DMS153 (cell line): Measurements from ENCODE around the gene SLC29A3.

Experiments
- DNase-seq: peaks from one replicate; lab custom pipeline; 2025; lab: John Stamatoyannopoulos, UW

SLC29A3 gene

DNA sequence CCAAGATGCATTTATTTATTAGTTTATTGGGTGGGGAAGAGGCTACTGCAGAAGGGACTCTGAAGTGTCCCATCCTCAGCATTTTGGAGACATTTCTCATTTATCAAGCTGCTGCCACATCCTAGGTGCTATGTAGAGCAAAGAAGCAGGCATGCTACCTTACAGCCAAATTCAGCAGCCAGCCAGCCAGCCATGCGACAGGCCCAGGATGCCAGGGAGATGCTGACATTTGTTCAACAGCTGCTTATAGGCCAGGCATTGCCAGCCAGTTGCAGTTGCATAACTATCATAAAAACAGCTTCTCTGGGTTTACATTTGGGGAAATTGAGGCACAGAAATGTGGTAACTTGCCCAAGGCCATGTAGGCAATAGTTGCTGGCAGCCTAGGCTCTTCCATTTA lies 2.3 kb downstream of the SLC29A3 start:
- DNase-seq: no peak

DNA sequence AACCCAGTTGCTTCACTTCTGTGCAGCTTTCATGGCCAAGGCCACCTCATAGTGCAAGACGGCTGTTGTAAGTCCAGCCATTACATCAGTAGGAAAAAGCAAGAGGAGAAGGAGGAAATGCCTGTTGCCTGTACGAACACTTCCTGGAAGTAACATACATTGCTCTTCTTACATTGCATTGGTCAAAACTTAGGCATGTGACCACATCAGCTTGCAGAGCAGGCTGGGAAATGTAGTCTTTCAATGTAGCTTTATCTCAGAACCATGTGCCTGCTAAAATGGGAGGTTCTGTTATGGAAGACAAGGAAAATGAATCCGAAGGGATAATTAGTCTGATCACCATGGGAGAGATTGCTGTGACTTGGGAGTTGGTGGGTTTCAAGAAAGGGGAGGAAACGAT lies 4.3 kb downstream of the SLC29A3 start:
- no peak for DNase-seq

DNA sequence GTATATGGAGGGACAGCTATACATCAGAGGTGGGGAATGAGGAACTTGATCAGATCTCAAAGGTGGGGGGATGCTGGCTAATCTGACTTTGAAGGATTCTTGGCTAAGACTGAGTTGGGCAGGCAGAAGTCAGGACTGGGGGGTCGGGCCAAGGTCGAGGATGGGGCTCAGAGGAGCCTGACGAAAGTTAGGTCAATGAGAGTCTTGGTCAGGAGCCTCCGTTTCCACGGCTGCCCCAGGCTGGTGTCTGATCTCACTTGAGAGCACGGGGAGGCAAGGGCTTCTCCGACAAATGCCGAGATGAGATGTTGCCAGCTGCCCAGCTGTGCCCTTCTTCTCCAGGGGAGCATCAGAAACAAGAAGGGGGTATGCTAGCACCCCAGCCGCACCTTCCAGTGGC lies 5.7 kb downstream of the SLC29A3 start:
- no peak for DNase-seq

DNA sequence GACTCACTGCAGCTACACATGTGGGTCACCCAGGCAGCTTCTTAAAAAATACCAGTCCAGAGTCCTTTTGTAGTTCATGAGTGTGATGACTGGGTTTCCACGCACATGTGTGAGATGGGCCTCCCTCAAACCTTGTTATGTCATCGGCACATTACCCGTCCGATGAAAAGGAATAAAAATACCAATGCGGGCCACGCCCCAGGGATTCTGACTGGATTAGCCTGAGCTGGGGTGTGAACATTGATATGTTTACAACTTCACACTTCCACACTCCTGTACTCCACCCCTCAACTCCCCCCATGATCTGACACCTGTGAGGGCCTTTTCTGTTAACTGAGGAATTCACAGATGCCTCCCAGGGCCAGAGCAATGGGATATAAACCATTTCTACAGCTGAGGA lies 6.2 kb downstream of the SLC29A3 start:
- DNase-seq: no peak

DNA sequence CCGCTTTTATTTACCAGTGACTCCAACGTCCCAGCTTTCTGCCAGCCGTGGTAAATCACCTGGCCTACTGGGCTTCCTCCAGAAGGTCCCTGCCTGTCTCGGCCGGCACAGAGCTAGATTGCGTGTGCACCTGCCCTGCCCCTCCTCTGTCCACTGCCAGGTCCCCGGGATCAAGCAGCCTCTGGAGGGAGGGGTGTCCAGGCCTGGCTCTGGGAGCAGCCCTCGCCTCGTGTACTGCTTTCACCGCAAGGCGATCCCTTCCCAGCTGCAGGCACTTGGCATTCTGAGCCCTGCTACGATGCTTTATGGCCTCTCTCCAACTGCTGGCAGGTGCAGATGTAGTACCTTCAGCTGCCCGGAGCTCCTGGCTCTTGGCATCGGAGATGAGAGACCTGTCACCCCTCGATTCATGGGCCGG lies 7.4 kb downstream of the SLC29A3 start:
- DNase-seq: peak; percentile 92

DNA sequence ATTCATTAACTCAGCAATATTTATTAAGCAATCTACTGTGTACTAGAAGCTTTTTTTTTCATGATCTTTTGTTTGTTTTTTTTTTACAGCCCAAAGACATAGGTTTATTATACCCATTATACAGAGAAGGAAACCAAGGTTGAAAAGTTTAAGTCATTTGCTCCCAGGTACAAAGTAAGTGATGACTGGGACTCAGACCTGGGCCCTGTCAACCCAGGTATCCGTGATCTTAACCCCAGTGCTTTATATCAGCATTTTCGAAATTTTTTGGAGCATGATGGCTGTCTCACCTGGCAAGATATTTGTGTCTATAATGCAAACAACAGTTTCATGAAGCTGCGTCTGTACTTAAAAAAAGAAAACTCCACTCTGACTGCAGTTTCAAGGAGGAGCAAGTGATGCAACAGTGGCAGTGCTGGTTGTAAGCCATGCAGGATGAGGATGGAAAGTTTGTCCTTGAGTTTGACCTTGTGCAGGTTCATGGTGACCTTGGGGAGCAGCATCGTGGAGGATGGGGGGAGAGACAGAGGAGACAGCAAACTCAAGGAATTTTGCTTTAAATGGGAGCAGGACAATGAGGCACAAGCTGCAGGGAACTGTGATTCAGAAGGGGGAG lies 11.8 kb downstream of the SLC29A3 start:
- no peak for DNase-seq

DNA sequence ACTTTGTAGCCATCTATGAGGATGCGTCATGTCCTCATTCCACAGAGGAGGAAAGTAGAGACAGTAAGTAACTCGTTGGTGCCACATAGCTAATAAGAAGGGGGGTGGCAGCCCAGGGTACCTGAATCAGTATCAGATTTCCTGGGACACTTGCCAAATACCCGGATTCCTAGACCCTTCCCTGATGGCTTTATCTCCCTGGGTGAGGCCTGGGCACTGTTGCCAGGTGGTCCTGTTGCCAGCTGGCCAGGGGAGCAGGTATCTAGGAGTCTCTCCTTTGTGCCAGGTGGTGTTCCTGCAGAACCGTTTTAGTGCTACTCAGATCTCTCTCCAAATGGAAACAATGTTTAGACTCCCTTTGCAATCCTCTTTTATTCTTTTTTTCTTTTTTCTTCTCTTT lies 12.7 kb downstream of the SLC29A3 start:
- DNase-seq: no peak

DNA sequence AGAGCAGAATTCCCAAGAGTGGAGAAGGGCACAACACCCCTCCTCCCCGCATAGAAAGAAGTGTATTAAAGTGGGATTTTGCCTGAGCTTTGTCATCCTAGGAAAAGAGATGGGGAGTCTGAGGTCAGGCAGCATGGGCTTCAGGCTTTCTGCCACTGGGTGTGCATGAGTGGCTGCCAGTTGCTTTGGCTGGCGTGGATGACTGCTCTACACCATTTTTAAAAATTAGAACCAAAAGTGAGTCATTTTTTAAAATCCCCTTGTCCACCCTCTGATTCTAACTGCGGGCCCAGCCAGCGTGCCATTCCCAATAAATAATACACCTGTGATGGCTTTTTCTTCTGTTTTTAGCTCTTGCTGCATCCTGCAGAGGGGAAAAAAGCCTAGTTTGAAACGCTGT lies 13.4 kb downstream of the SLC29A3 start:
- no peak for DNase-seq

DNA sequence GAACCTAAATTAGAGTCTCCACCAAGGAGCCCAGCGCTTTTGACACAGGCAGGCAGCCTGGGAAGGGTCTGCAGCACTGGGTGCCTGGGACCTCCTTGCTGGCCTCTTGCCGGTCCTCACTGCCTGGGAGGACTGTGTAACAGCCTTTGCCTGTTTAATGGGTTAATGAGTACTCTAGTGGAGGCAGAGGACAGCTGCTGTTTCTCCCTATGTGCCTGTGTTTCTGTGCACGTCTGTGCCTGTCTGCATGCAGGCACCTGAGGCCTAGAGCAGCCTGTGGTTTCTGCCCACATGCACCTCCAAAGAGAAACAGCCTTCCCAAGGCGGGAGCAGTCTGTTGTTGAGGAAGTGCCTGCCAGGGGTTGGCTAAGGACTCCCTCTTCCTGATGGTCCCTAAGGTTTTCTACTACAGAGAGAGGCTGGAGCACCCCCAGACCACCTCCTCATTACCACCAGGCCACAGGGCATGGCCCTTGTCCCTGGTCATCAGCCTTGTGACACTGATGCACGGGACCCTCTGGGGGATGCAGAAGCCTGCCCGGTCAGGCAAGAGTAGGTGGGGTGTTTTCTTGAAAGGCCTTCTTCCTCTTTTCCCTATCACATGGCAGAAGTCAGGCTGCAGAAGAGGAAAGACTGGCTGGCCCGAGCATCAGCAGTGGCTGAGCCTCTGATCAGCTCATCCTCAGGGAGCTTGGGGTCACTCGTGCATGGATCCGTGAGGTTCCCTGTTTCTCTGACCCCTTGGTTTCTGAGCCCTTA lies 14.2 kb downstream of the SLC29A3 start:
- DNase-seq: peak; percentile 72

DNA sequence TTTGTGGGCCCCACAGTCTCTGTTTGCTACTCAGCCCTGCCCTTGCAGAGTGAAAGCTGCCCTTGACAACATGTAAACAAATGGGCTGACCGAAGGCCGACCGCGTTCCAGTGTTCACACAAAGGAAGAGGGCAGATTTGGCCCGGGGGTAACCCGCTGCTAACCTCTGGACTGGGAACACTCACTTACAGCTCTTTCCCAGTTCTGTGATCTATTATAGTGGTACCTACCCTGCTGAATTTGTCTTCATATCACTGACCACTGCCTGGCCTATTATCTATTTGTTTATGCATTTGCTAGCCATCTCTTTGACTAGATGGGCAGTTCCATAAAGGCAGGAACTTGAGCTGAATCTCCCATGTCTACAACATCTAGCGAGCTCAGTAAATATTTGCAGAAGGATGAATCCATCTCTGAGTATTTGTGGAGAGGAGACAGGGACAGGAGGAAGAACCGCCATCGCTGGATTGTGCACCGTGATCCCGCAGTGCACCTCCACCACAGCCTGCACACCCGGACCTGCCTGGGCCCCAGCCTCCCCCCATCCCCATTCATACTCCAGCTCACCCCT lies 15.2 kb downstream of the SLC29A3 start:
- no peak for DNase-seq

DNA sequence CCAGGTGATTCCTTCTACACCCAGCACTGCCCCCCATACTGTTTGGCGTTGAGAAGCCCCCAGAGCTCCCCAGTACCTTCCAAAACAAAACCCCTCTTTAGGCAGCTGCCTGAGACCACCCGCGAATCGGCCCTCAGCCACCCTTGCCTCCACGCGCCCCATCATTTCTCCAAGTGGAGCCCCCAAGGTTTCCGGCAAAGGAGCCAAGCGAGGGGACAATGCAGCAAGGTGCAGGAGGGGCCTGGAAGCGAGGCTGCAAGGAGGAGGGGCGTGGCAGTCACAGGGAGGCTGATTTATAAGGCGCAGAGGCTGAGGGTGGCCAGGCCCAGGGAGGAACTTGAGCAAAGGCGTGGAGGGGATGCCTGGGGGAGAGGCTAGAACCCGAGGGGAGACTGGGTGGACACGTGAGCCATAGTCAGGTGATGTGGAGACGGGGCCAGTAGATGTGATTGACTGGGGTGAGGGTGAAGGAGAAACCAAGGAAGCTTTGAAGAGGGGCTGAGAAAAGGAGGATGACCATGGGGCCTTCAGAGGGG lies 16.2 kb downstream of the SLC29A3 start:
- DNase-seq: no peak

DNA sequence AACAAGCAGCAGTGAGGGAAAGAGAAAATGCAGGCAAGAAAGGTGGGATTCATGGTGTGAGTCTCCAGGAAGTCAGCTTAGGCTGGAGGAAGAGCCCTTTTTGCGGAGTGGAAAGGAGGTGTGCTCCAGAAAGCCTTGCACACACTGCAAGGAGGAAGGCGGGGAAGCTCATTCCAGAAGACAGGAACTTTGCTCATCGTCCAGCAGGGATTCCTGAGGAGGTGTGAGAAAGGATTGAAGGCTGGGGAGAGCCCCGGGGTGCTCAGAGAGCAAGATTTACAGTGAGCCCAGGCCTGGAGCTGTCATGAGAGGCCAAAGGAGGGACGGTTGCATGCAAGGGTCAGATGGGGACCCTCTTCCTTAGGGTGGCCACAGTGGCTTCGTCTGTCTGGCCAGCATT lies 17.6 kb downstream of the SLC29A3 start:
- no peak for DNase-seq

DNA sequence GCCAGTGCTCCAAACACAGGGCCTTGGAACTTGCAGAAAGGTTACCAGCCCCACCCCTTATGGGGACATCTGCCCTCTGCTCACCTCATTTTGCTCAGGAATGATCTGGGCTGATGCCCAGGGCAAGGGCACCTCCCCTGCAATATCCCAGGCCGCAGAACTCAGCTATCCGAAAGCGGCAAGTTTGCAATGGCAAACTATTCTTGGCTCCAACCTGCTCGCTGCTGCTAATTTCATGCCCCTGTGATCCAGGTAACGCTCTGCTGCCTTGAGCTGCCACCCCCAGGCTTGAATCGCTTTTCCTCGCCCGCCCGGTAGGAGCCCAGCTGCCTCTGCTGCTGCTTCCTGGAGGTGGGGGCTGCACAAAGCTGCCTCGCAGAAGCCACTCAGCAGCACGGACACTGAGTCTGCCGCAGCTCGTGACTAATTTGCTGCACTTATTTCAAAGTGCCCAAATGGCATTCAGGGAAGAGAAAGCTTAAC lies 18.2 kb downstream of the SLC29A3 start:
- no peak for DNase-seq

DNA sequence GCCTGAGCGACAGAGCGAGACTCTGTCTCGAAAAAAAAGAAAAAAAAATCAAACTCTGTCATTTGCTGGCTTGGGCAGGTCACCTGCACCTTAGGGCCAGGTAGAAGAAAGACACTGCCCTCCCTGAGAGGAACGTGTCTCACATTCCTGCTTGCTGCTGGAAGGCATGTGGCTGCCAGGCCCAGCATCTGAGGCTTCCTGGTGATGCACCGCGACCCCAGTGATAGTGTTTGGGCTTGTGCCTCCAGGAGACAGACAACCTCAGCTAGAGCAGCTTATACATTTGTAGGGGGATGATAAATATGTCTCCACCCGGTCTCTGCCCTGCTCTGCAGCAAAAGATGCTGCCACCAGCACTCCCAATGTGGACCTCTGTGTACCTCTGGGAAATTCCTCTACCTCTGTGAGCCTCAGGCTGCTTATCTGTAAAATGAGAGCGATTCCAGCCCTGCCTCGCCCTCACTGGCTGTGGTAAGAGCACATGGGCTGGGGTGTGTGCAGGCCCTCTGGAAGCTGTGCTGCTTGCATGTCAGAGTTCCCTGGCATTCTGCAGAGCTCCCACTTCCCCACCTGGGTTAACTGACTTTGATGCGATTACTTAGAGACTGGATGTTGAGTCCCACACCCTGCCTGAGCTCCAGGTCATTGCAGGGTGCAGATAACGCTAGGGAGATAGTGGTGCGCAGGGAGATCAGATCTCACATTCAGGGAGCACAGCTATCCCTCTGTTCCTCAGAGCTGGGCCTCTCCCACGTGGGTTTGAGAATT lies 19.9 kb downstream of the SLC29A3 start:
- no peak for DNase-seq

DNA sequence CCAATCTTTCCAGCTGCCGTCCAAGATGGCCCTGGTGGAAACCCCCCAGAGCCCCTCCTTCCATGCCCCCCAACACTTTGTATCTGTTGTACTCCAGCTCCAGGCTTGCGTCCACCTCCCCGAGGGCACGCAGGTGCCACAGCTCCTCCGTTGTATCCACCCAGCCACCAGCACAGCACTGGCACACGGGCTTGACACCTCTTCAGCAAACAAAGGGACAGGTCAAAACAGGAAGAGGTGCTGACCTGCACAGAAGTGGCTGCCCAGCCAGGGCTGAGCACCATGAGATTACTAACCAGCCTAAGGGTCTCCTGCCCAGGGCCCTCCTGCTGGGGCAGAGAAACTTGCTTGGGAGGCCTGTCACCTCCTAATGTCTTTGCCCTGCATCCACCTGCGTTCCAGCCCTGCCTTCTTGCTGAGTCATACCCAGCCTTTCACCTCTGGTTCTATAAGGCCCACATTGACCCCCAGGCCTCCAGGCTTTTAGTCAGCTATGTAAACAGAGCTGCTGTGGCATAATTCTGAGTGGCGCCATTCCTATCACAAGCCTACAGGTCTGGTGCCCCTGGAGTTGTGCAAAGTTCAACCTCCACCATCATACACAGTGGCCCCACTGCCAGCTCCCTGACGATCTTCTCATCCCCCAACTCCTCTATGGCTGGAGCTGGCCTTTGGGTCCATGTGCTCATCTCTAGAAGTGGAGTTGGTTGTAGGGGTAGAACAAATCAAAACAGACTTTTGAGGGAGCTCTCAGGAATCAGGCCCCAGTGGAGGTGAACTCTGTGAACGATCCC lies 20.9 kb downstream of the SLC29A3 start:
- no peak for DNase-seq

DNA sequence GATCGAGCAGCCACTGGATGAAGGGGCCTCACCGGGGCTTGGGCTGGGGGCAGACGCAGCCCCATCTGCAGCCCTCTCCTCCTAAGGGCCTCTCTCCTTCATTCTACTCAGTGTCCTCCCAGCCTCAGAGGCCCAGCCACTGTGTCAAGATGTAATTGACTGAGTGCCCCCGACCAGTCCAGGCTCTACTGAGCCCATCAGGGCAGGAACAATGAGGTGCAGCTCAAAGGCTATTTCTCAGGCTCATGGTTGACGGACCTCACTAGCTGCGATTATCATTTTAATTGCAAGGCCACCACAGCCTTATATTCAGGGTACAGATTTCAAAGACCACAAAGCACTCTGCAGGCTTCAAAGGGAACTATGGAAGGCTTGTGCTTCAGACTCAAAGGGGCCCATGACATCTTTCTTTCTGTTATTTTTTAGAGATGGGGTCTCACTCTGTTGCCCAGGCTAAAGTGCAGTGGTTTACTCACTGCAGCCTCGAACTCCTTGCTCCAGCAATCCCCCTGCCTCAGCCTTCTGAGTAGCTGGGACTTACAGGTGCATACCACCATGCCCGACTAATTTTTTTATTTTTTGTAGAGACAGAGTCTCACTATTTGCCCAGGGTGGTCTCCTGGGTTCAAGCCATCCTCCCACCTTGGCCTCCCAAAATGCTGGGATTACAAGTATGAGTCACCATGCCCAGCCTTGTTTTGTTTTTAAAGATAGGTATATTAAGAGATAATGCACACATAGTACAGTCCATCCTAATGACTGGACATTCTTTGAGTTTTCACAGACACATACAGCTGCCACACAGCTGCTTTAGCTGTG lies 23.7 kb downstream of the SLC29A3 start:
- no peak for DNase-seq

DNA sequence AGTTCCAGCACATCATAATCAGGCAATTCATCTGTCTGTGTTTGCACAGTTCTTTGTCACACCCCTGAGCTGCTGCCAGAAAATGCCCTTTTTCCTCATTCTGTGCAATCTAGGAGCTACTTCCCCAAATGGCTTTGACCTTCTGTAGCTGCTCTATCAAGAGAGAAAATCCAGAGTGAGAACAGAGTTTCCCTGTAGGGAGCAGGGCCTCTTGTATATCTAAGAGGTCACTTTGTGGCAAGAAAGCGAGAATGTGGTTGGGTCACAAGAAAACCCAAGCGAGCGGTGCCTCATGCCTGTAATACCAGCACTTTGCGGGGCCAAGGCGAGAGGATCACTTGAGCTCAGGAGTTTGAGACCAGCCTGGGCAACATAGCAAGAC lies 24.3 kb downstream of the SLC29A3 start:
- DNase-seq: no peak

DNA sequence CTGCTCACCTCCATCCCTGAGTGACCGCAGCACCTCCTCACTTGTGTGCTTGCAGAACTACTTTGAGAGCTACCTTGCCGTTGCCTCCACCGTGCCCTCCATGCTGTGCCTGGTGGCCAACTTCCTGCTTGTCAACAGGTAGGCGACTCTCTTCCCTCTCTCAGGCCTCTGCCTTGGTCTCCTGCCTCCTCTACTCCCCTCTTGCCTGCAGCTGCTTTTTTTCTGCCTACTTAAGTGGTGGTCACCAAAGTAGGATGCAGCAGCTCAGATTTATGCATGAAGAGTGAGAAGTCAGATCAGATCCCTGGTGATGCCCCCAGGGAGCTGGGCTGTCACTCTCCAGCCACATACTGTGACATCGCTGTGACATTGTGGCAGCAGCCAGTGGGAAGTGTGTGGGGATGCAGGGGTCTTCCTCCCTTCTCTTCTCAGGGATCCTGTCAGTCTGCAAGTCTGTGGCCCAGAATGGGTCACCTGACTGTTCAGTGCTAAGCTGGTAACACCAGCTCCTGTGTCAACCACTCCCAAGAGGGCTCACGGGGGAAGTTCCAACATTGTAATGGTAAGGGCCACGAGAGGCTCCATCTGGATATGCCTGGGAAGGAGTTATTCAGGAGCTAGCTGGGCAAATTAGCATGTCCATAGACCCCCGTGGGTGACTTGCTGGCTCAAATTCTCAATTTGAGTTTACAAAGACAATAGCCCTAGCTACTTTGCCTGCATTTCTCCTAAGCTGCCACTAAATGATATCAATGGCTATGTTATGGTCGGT lies 25.3 kb downstream of the SLC29A3 start:
- no peak for DNase-seq

DNA sequence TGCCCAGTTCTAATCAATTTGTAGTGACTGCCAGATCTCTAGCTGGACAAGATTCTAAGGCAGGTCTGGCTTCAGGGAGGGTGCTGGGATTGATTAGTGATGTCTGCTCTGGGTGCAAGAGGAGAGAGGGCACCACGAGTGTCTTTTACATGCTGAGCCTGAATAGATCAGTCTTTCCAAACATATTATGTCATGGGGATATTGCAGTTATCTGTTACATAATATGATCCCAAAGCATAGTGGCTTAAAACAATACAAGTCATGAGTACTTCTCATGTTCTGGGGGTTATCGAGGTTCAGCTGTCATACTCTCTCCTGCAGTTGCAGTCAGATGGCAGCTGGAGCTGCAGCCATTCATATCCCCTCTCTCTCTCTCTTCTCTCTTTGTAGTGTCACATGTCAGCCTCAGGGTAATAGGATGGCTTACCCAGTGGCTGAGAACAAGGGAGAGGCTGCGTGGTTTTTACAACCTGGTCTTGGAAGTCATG lies 26.0 kb downstream of the SLC29A3 start:
- no peak for DNase-seq

DNA sequence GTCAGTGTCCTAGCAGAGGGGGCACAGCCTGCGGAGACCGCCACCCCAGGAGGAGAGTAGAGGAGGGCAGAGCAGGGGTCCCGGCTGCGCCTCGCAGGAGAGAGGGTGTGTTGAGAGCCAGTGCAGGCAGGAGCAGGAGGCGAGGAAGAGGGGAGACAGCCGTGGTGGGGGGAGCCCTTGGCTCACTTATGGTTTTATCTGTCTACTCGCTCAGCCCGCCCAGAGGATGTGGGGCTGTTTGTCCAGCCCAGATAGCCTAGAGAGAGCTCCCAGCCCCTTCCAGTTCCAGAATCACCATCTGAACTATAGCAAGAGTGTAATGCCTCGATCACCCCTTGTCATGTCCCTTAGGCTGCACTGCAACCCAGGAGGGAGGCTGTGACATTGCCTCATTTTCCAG lies 26.6 kb downstream of the SLC29A3 start:
- no peak for DNase-seq
